HEK293T (cell line): ENCODE measurements around the gene CCL17.

Experiments
- ARNT ChIP-seq: fragments of 450-650 bp; IDR thresholded peaks from 2 replicates; pipeline ENCODE4 v1.6.1; 2017; ENCODE audit warnings: mild to moderate bottlenecking
- FOXA1 ChIP-seq: fragments of 450-650 bp; IDR thresholded peaks from 2 replicates; pipeline ENCODE4 v1.6.1; 2016; ENCODE audit warnings: mild to moderate bottlenecking
- FOXM1 ChIP-seq: fragments of 450-650 bp; IDR thresholded peaks from 2 replicates; pipeline ENCODE4 v1.6.1; 2017; ENCODE audit warnings: mild to moderate bottlenecking, borderline replicate concordance
- PKNOX1 ChIP-seq: fragments of 450-650 bp; IDR thresholded peaks from 2 replicates; pipeline ENCODE4 v1.6.1; 2016
- SUZ12 ChIP-seq: fragments of 450-650 bp; IDR thresholded peaks from 2 replicates; pipeline ENCODE4 v1.6.1; 2016; ENCODE audit warnings: mild to moderate bottlenecking
- ZNF384 ChIP-seq: fragments of 450-650 bp; IDR thresholded peaks from 2 replicates; pipeline ENCODE4 v1.6.1; 2016

- no peak for TF ChIP-seq PKNOX1
- TF ChIP-seq FOXM1 = no peak
- no peak for TF ChIP-seq FOXA1
- no peak for TF ChIP-seq SUZ12
- TF ChIP-seq ZNF384 = no peak
- TF ChIP-seq ARNT = no peak
Observed at GRCh38 chr16:57430955-57431354, 26.4 kb downstream of the CCL17 start.
